ENCODE results near the gene RSAD2. TPM values are rescaled to one million over a fixed set of nuclear protein-coding genes. Genes with fewer than 3 reads are reported as not detected.
"Not testable (repeated sequence)": the region's sequence is repeated elsewhere in the genome, so short reads cannot be mapped to it uniquely, and the experiment has no call there.

Gene RSAD2, protein sequence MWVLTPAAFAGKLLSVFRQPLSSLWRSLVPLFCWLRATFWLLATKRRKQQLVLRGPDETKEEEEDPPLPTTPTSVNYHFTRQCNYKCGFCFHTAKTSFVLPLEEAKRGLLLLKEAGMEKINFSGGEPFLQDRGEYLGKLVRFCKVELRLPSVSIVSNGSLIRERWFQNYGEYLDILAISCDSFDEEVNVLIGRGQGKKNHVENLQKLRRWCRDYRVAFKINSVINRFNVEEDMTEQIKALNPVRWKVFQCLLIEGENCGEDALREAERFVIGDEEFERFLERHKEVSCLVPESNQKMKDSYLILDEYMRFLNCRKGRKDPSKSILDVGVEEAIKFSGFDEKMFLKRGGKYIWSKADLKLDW
- total RNA-seq: 34.2 and 35.0 TPM in 2 replicates

- intact Hi-C loops (cut with micrococcal nuclease): loop anchor here (1.0 to 10.0 kb wide), 4 partner anchors 12 to 1807 kb away; partner anchors contain the start of genes CMPK2 and ID2
Observed at GRCh38 chr2:6877402-6878304, at the start of gene RSAD2. Gene RSAD2, plus strand, starts transcription at chr2:6877777. Its CDS starts 24 bp downstream, at chr2:6877801.

- intact Hi-C loops (cut with micrococcal nuclease): no loop called here
Observed at GRCh38 chr2:6828299-6828584, 49.3 kb upstream of the RSAD2 start.

DNA sequence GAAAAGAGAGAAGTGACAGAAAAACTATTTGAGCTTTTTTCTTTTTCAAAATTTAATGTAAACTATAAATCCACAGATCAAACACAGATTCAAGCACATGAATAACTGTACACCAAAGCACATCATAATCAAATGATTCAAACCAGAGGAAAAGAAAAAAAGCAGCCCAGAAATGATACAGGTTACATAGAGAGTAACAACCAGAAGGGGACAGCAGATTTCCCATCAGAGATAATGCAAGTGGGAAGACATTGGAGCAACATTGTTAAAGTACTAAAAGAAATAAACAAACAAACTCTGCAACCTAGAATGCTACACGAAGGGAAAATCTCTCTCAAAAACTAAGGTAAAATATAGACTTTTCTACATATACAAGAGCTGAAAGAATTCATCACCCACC lies 46.3 kb upstream of the RSAD2 start:
- intact Hi-C loops (cut with micrococcal nuclease): no loop called here

- intact Hi-C loops (cut with micrococcal nuclease): loop anchor here (1.0 kb wide), 2 partner anchors 33 to 45 kb away; partner anchors contain the start of genes CMPK2 and RSAD2
Observed at GRCh38 chr2:6832596-6833299, 44.8 kb upstream of the RSAD2 start.

DNA sequence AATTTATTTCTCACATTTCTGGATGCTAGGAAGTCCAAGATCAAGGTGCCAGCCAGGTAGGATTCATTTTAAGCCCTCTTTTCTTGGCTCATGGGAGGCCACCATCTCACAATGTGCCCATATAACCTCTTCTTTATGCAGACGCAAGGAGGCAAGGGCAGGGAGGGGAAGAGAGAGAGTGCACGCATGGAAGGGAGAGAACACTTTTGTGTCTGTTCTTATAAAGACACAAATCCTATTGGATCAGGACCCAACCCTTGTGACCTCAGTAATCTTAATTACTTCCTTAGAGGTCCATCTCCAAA lies 44.3 kb upstream of the RSAD2 start:
- intact Hi-C loops (cut with micrococcal nuclease): loop anchor here (1.0 kb wide), 2 partner anchors 32 to 44 kb away; partner anchors contain the start of genes CMPK2 and RSAD2

- intact Hi-C loops (cut with micrococcal nuclease): no loop called here
Observed at GRCh38 chr2:6834163-6834562, 43.4 kb upstream of the RSAD2 start.

DNA sequence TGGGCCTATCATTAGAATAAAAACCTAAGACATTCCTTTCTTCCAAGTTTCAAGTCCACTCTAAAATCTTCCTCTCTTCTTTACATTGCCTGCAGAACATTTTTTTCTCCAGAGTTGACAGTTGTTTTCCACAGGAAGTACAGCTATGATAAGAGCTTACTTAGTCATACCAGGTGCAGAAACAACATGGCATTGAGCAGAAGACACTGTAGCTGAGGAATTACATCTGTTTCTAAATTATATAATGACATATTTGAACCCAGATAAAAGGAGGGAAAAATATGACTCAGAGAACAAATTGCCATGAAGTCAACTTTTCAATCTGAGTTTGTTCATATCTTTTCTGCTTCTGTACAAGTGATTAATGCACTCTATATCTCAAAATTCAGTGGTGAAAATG lies 42.1 kb upstream of the RSAD2 start:
- intact Hi-C loops (cut with micrococcal nuclease): no loop called here

- intact Hi-C loops (cut with micrococcal nuclease): no loop called here
Observed at GRCh38 chr2:6838673-6839319, 38.8 kb upstream of the RSAD2 start.

DNA sequence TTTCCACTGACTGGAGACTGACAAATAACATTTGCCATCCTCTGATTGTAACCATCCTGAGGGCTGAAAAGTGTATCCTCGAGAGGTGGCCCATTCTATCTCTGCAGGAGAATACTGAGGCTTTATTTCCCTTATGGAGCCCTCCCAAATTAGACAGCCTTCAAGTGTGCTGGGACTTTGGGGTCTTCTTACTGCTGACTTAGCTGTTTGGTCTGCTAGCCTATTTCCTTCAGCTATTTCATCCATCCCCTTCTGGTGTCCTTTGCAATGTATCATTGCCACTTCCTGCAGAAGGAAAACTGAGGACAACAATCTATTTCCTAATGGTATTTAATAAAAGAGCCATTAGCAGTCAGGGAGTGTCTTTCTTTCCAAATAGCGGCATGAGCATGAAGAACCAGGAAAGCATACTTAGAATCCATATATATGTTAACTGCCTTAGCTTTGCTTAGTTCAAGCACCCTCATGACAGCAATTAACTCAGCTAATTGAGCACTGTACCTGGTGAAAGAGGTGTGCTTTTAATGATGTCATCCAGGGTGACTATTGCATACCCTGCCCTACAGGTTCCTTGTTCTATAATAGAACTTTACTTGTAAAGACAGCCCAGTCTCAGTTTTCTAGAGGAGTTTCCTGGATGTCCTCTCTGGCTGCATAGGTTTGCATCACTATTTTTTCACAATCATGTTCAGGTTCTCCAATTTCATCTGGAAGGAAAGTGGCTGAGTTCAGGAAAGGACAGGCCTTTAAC lies 35.9 kb upstream of the RSAD2 start:
- intact Hi-C loops (cut with micrococcal nuclease): no loop called here

- intact Hi-C loops (cut with micrococcal nuclease): no loop called here
Observed at GRCh38 chr2:6845312-6845711, 32.3 kb upstream of the RSAD2 start.

GRCh38 chr2:6845903-6846302 lies 31.7 kb upstream of the RSAD2 start:
- intact Hi-C loops (cut with micrococcal nuclease): loop anchor here (2.0 kb wide), 1 partner anchor 19 kb away; the partner anchor contains the start of gene CMPK2

- intact Hi-C loops (cut with micrococcal nuclease): loop anchor here (2.0 kb wide), 1 partner anchor 18 kb away; the partner anchor contains the start of gene CMPK2
Observed at GRCh38 chr2:6846540-6846939, 31.0 kb upstream of the RSAD2 start.

- intact Hi-C loops (cut with micrococcal nuclease): loop anchor here (2.0 kb wide), 1 partner anchor 18 kb away; the partner anchor contains the start of gene CMPK2
Observed at GRCh38 chr2:6846967-6847681, 30.5 kb upstream of the RSAD2 start.

DNA sequence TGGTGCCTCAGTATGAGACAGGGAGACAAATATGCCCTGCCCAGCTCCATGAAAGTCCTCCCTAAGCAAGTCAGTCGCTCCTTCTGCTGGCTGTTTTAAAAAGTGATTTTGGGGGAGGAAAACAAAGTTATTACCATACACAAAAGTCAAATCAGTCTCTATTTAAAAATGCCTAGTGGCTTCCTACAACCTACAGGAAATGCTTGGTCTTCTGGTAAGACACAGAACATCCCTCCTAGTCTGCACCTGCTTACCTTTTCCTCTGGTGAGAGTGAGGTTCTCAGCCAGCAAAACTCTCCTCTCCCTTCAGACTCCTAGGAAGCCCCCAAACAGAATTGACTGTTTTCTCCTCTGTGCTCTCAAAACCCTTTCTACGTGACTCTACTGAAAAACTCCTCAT lies 25.4 kb upstream of the RSAD2 start:
- intact Hi-C loops (cut with micrococcal nuclease): no loop called here

DNA sequence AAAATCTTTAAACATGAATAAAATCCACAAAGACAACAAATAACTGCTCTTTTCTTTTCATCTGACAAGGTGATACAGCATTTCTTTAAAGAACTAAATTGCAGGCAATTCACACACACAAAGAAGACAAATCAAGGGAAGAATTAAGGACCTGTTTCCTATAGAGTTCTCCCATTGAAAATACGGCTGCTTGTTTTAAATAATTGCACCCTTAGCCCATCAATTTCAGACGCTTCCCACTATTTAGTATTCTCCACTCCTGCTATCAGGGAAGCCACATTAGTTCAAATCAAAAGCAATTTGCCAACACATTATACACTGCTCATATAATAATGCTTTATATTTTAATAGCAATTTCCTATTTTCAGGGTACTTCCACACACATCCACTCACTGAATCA lies 23.2 kb upstream of the RSAD2 start:
- intact Hi-C loops (cut with micrococcal nuclease): no loop called here

GRCh38 chr2:6855860-6856547 lies 21.6 kb upstream of the RSAD2 start:
- intact Hi-C loops (cut with micrococcal nuclease): no loop called here

DNA sequence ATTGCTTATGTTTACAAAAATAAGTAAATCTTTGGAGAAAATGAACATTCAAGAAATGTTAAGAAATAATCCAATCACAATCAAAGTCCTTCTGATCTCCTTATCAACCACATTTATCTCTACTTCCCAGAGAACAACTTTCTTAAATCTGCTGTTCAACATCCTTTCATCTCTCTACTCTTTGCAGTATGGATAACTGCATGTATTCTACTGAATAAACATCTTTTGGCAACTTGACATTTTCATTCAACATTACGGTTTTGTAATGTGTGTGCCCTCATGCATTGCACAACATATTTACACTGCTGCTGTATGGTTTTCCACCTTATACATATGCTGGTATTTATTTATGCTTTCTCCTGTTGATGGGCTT lies 21.0 kb upstream of the RSAD2 start:
- intact Hi-C loops (cut with micrococcal nuclease): no loop called here

- intact Hi-C loops (cut with micrococcal nuclease): not testable (repeated sequence)
Observed at GRCh38 chr2:6858466-6859027, 19.0 kb upstream of the RSAD2 start.

- intact Hi-C loops (cut with micrococcal nuclease): no loop called here
Observed at GRCh38 chr2:6860296-6860695, 17.3 kb upstream of the RSAD2 start.
